Ishikawa (cell line): ENCODE results near the gene DCLK1.

Experiments
- CEBPB ChIP-seq: IDR thresholded peaks from 2 replicates; pipeline ENCODE4 v1.6.1; 2012
- CREB1 ChIP-seq: IDR thresholded peaks from 2 replicates; pipeline ENCODE4 v1.6.1; 2012; ENCODE audit warnings: low read depth
- EGR1 ChIP-seq: IDR thresholded peaks from 2 replicates; pipeline ENCODE4 v1.6.1; 2012
- EP300 ChIP-seq: IDR thresholded peaks from 2 replicates; pipeline ENCODE4 v1.6.1; 2012; ENCODE audit warnings: borderline replicate concordance
- FOXM1 ChIP-seq: IDR thresholded peaks from 2 replicates; pipeline ENCODE4 v1.6.1; 2012; ENCODE audit warnings: low read depth, borderline replicate concordance
- MAX ChIP-seq: IDR thresholded peaks from 2 replicates; pipeline ENCODE4 v1.6.1; 2012
- NFIC ChIP-seq: IDR thresholded peaks from 2 replicates; pipeline ENCODE4 v1.6.1; 2012
- RAD21 ChIP-seq: IDR thresholded peaks from 2 replicates; pipeline ENCODE4 v1.6.1; 2012; ENCODE audit warnings: low read depth
- REST ChIP-seq: IDR thresholded peaks from 2 replicates; pipeline ENCODE4 v1.6.1; 2012; ENCODE audit warnings: low read depth, mild to moderate bottlenecking
- TAF1 ChIP-seq: IDR thresholded peaks from 2 replicates; pipeline ENCODE4 v1.6.1; 2012; ENCODE audit warnings: low read depth, mild to moderate bottlenecking
- TCF12 ChIP-seq: IDR thresholded peaks from 2 replicates; pipeline ENCODE4 v1.6.1; 2012; ENCODE audit warnings: low read depth
- USF1 ChIP-seq: IDR thresholded peaks from 2 replicates; pipeline ENCODE4 v1.6.1; 2012
- YY1 ChIP-seq: IDR thresholded peaks from 2 replicates; pipeline ENCODE4 v1.6.1; 2012; ENCODE audit warnings: low read depth
- ZBTB7A ChIP-seq: IDR thresholded peaks from 2 replicates; pipeline ENCODE4 v1.6.1; 2012; ENCODE audit warnings: low read depth

GRCh38 chr13:35882722-35883497 is 248.3 kb downstream of the DCLK1 start:
- TF ChIP-seq NFIC (no peak), RAD21 (no peak), CEBPB (no peak), REST (no peak), FOXM1 (no peak), ZBTB7A (no peak), MAX (no peak), TAF1 (no peak), CREB1 (no peak), YY1 (no peak), EGR1 (no peak), EP300 (no peak), TCF12 (no peak), USF1 (no peak)
